Type B pancreatic cell (in vitro differentiated cells): ENCODE results near the gene RNF144B. TPM values are rescaled to one million over a fixed set of nuclear protein-coding genes. Genes with fewer than 3 reads are reported as not detected.

Source experiments
- DNase-seq: peaks from one replicate; pipeline ENCODE4 v3.0.0; 2021; ENCODE audit warnings: mixed read lengths; ENCODE audit not compliant: unreplicated experiment; ENCODE audit errors: extremely low spot score
- H3K27ac Mint-ChIP-seq: 2 replicates; pipeline ENCODE4 v1.8.0; 2021; ENCODE audit warnings: mild to moderate bottlenecking, mixed read lengths
- H3K27me3 Mint-ChIP-seq: 2 replicates; pipeline ENCODE4 v1.8.0; 2021; ENCODE audit warnings: mixed read lengths
- H3K36me3 Mint-ChIP-seq: 2 replicates; pipeline ENCODE4 v1.8.0; 2021; ENCODE audit warnings: mixed read lengths
- H3K4me1 Mint-ChIP-seq: one replicate; pipeline ENCODE4 v1.8.0; 2021; ENCODE audit warnings: mixed read lengths; ENCODE audit not compliant: unreplicated experiment
- H3K4me3 Mint-ChIP-seq: 2 replicates; pipeline ENCODE4 v1.8.0; 2021; ENCODE audit warnings: mild to moderate bottlenecking, mixed read lengths
- H3K9me3 Mint-ChIP-seq: 2 replicates; pipeline ENCODE4 v1.8.0; 2021; ENCODE audit warnings: mixed read lengths
- total RNA-seq: library from RNA; stranded (reverse); gene quantifications from 2 replicates; pipeline ENCODE4 v1.2.1, GENCODE V29; 2021; ENCODE audit warnings: low replicate concordance
- TF ChIP-seq, protein P1 (sequence below): fragments of 200-600 bp; sonication (generic); conservative IDR thresholded peaks from 2 replicates; pipeline ENCODE4 v1.5.0; 2021; ENCODE audit warnings: antibody characterized with exemption, mild to moderate bottlenecking

RNF144B gene
- total RNA-seq, 1 donor from 2014 or later = 10.8 TPM

DNA sequence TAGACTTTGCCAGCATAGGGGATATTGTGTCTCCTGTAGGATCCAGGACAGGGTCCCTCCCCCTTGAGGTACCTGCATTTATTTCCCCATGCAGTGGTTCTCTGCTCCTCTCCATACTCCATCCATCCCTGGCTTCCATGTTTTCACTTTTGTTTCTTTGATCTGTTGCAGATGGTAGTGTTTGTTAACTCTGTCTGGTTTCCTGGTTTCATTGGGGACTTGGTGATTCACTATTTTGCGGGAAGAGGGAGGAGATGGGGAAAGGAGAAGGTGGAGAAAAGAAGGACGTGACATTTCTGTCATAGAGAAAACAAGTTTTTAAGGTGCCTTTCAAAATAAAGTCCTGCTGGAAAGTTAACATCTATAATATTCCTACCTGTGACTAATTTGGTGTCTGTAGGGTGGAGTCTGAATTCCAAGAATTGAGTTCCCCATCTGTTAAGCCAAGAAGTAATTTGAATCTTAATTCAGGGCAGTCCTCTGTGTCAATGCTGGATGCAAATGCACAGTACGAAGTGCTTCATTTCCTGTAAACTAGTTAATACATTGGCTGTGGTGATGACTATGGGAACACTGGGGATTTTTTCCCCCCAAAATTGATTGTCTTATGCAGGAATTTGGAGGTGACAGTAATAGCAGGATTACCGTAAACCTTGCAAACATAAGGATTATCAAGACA is 6.9 kb upstream of the RNF144B start:
- TF ChIP-seq, protein P1, sequence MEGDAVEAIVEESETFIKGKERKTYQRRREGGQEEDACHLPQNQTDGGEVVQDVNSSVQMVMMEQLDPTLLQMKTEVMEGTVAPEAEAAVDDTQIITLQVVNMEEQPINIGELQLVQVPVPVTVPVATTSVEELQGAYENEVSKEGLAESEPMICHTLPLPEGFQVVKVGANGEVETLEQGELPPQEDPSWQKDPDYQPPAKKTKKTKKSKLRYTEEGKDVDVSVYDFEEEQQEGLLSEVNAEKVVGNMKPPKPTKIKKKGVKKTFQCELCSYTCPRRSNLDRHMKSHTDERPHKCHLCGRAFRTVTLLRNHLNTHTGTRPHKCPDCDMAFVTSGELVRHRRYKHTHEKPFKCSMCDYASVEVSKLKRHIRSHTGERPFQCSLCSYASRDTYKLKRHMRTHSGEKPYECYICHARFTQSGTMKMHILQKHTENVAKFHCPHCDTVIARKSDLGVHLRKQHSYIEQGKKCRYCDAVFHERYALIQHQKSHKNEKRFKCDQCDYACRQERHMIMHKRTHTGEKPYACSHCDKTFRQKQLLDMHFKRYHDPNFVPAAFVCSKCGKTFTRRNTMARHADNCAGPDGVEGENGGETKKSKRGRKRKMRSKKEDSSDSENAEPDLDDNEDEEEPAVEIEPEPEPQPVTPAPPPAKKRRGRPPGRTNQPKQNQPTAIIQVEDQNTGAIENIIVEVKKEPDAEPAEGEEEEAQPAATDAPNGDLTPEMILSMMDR = no peak
- DNase-seq = no peak
- H3K27me3 Mint-ChIP-seq = no peaks in the 10 kb centered on the region

DNA sequence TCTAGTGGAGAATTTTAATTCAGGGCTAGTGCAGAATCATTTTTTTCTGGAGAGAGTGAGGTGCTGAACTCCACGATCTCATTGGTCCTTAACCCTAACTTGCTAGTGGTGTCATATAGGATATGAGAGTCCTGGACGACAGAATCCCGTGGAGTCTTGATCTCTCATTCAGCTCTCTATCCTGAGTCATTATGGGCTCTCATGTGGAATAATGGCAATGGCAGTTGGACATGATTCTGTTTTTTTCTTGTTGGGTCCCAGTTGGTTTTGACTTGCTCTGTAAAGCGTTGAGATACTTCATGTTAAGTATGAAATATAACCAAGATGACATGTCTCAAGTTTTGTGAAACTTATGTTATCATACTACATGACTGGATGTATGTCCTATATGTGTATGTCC is 6.3 kb upstream of the RNF144B start:
- Mint-ChIP-seq H3K9me3 (no peaks in the 10 kb centered on the region), H3K27ac (no peak overlapping the region), H3K4me3 (no peak overlapping the region), H3K36me3 (no peaks in the 10 kb centered on the region), H3K4me1 (no peaks in the 10 kb centered on the region), H3K27me3 (no peaks in the 10 kb centered on the region)
- no peak for DNase-seq
- TF ChIP-seq, protein P1 = no peak

More for the DNA sequence above, 6.9 kb upstream of the RNF144B start:
- Mint-ChIP-seq H3K9me3 (no peaks in the 10 kb centered on the region), H3K4me3 (no peak overlapping the region), H3K4me1 (no peaks in the 10 kb centered on the region), H3K27ac (no peak overlapping the region), H3K36me3 (no peaks in the 10 kb centered on the region)

DNA sequence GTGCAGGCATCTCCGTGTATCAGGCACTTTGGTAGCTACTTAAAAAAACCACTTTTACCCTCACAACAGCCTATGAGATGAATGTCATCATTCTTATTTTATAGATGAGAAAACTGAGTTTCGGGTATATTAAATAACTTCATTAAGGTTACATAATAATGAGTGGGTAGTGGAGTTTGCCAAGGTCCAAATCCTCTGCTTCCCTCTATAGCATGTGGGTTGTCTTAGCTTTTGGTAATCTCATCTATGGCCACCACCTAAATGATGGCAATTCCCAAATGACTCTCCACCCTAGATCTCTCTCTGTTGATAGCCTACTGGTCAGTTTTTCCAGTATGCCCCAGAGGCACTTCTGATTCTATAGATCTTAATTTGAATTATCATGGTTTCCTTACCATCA is 3.7 kb upstream of the RNF144B start:
- no peaks in the 10 kb centered on the region for H3K9me3 Mint-ChIP-seq
- DNase-seq = no peak
- no peak overlapping the region for H3K4me3 Mint-ChIP-seq
- peaks cover 7% of the 10 kb centered on the region for H3K27me3 Mint-ChIP-seq
- H3K4me1 Mint-ChIP-seq = peaks cover 15% of the 10 kb centered on the region
- no peak overlapping the region for H3K27ac Mint-ChIP-seq
- no peaks in the 10 kb centered on the region for H3K36me3 Mint-ChIP-seq
- TF ChIP-seq, protein P1 = no peak

DNA sequence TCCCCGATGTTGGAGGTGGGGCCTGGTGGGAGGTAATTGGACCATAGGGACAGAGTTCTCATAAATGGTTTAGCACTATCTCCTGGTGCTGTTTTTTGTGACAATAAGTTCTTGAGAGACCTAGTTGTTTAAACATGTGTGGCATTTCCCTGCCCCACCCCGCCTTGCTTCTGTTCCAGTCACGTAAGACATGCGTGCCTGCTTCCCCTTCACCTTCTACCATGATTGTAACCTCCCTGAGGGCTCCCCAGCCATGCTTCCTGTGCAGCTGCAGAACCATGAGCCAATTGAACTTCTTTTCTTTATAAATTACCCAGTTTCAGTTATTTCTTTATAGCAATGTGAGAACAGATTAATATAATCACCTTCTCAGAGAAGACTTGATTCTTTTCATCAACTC is 2.5 kb upstream of the RNF144B start:
- Mint-ChIP-seq H3K27me3 (peaks cover 9% of the 10 kb centered on the region), H3K4me1 (peaks cover 17% of the 10 kb centered on the region), H3K4me3 (no peak overlapping the region), H3K27ac (peak overlapping the region; percentile 4), H3K9me3 (no peaks in the 10 kb centered on the region), H3K36me3 (no peaks in the 10 kb centered on the region)
- no peak for DNase-seq
- TF ChIP-seq, protein P1 = no peak

DNA sequence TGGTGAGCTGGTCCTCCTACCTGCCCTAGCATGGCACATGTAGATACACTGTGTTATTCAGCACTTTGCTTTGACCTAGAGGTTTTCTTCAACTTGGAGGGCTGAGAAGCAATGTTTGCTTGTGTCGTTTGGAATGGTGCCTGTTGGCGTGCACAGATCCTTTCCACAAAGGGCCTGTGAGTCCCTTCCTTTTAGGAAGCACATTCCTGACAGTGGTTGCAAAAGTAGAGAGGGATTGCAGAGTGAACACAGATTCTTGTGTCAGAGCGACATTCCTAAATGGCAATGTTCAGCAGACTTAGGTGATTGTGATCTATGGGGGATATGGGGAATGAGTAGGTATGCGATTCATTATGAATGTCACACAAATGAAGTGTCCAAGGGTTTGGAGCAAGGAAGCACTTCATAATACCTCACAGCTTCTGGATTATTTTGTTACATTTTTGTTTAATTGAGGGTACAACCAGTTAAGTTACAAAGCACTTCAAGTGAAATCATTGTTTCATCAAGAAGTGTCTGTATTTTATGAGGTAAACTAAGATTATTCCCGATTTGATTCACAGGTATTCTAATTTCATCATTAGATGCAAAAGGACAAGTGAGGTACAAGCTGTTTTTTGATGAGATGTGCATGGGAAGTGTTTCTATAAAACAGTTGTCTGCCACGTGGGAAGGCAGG is 713 bp upstream of the RNF144B start:
- Mint-ChIP-seq H3K4me1 (peaks cover 17% of the 10 kb centered on the region), H3K9me3 (no peaks in the 10 kb centered on the region), H3K4me3 (peak overlapping the region; percentile 94), H3K27me3 (peaks cover 9% of the 10 kb centered on the region), H3K36me3 (no peaks in the 10 kb centered on the region), H3K27ac (peak overlapping the region; percentile 83)
- TF ChIP-seq, protein P1 = no peak
- DNase-seq = no peak
